H1 (cell line): Measurements from ENCODE around the gene TLE5. TPM values are rescaled to one million over a fixed set of nuclear protein-coding genes. Genes with fewer than 3 reads are reported as not detected.

Source experiments
- EGR1 ChIP-seq: IDR thresholded peaks from 2 replicates; pipeline ENCODE4 v1.6.1; 2011; ENCODE audit warnings: low read depth, low read length, borderline replicate concordance
- JUN ChIP-seq: IDR thresholded peaks from 2 replicates; pipeline ENCODE4 v1.6.1; 2011; ENCODE audit warnings: low read depth, mild to moderate bottlenecking, improper control_type of control experiment, low read length
- JUND ChIP-seq: IDR thresholded peaks from 2 replicates; pipeline ENCODE4 v1.6.1; 2011; ENCODE audit warnings: mild to moderate bottlenecking, improper control_type of control experiment, low read length
- RBBP5 ChIP-seq: IDR thresholded peaks from 2 replicates; pipeline ENCODE4 v1.7.1; 2012; ENCODE audit warnings: low read depth, mild to moderate bottlenecking, inconsistent platforms, low read length, moderate library complexity, borderline replicate concordance
- RNF2 ChIP-seq: fragments of 200-900, 300-1000 bp; sonication (generic); IDR thresholded peaks from 2 replicates; pipeline ENCODE4 v1.7.1; 2016; ENCODE audit warnings: borderline replicate concordance, low read depth, mild to moderate bottlenecking, antibody characterized with exemption, low read length; ENCODE audit not compliant: poor library complexity, severe bottlenecking; ENCODE audit errors: missing control alignments
- SAP30 ChIP-seq: fragments of 300-600 bp; sonication (generic); IDR thresholded peaks from 2 replicates; pipeline ENCODE4 v1.7.1; 2012; ENCODE audit warnings: low read length, moderate library complexity, mild to moderate bottlenecking, inconsistent platforms; ENCODE audit not compliant: insufficient read depth, insufficient replicate concordance
- SIRT6 ChIP-seq: IDR thresholded peaks from one replicate; pipeline ENCODE4 v1.7.1; 2012; ENCODE audit warnings: low read length, inconsistent platforms
- SP1 ChIP-seq: IDR thresholded peaks from 2 replicates; pipeline ENCODE4 v1.6.1; 2011; ENCODE audit warnings: low read depth, low read length
- TEAD4 ChIP-seq: IDR thresholded peaks from 2 replicates; pipeline ENCODE4 v1.6.1; 2012; ENCODE audit warnings: low read depth, low read length, inconsistent platforms, mixed read lengths
- ZNF274 ChIP-seq: IDR thresholded peaks from 2 replicates; pipeline ENCODE4 v1.7.0; 2012; ENCODE audit warnings: low read length, borderline replicate concordance; ENCODE audit errors: extremely low read depth
- polyA plus RNA-seq, 7 experiments: library from polyadenylated mRNA; depleted of rRNA in 3 of 7; stranded (reverse) in 5 of 7; unstranded in 2 of 7; fragments of >200 nt in 5 of 7; fragments of 200-250 nt in 2 of 7; gene quantifications; 1 replicate in 5 of 7; 2 replicates in 1 of 7; 4 replicates in 1 of 7; pipeline versions ENCODE4 v1.2.1 to v1.2.3, GENCODE V29; 2011 to 2013; ENCODE audit warnings: missing spikeins in 2 of 7, mixed read lengths in 2 of 7
- total RNA-seq: library from RNA; stranded (reverse); fragmentation: NEBNext Ultra II Directional; extraction: Animal tissue kit (Norgen Biotek cat#: 25700); gene quantifications from 2 replicates; pipeline ENCODE4 v1.2.1, GENCODE V29; 2021
- TF ChIP-seq, protein P1 (sequence below): fragments of 300-600 bp; sonication (generic); IDR thresholded peaks from 2 replicates; pipeline ENCODE4 v1.7.1; 2012; ENCODE audit warnings: low read length, moderate library complexity, mild to moderate bottlenecking, inconsistent platforms; ENCODE audit not compliant: insufficient replicate concordance
- TF ChIP-seq, protein P2 (sequence below): IDR thresholded peaks from 2 replicates; pipeline ENCODE4 v1.6.1; 2012; ENCODE audit warnings: inconsistent platforms

TLE5 gene
- total and polyA plus RNA-seq, 2 of the 8 experiments (the other 6 are each of a cell fraction or from before 2014, with no cell fraction given): 187 to 285 TPM

DNA sequence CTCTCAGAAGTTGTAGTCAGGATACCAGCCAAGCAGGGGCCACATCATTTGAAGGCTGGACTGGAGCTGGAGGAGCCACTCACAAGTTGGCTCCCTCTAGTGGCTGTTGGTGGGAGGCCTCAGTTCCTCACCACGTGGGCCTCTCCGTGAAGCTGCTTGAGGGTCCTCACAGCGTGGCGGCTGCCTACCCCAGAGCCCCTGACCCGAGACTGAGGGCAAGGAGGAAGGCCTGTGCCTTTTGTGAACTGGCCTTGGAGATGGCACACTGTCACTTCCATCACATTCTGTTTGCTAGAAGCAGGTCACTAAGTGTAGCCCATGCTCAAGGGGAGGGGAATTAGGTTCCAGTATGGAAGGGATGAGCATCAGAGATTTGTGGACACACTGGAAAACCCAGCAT is 46.5 kb upstream of the TLE5 start (continued):
- TF ChIP-seq EGR1 (no peak), JUN (no peak), SIRT6 (no peak), TEAD4 (no peak), RNF2 (no peak), JUND (no peak), RBBP5 (no peak), SAP30 (no peak), SP1 (no peak), ZNF274 (no peak)
- TF ChIP-seq, protein P1, sequence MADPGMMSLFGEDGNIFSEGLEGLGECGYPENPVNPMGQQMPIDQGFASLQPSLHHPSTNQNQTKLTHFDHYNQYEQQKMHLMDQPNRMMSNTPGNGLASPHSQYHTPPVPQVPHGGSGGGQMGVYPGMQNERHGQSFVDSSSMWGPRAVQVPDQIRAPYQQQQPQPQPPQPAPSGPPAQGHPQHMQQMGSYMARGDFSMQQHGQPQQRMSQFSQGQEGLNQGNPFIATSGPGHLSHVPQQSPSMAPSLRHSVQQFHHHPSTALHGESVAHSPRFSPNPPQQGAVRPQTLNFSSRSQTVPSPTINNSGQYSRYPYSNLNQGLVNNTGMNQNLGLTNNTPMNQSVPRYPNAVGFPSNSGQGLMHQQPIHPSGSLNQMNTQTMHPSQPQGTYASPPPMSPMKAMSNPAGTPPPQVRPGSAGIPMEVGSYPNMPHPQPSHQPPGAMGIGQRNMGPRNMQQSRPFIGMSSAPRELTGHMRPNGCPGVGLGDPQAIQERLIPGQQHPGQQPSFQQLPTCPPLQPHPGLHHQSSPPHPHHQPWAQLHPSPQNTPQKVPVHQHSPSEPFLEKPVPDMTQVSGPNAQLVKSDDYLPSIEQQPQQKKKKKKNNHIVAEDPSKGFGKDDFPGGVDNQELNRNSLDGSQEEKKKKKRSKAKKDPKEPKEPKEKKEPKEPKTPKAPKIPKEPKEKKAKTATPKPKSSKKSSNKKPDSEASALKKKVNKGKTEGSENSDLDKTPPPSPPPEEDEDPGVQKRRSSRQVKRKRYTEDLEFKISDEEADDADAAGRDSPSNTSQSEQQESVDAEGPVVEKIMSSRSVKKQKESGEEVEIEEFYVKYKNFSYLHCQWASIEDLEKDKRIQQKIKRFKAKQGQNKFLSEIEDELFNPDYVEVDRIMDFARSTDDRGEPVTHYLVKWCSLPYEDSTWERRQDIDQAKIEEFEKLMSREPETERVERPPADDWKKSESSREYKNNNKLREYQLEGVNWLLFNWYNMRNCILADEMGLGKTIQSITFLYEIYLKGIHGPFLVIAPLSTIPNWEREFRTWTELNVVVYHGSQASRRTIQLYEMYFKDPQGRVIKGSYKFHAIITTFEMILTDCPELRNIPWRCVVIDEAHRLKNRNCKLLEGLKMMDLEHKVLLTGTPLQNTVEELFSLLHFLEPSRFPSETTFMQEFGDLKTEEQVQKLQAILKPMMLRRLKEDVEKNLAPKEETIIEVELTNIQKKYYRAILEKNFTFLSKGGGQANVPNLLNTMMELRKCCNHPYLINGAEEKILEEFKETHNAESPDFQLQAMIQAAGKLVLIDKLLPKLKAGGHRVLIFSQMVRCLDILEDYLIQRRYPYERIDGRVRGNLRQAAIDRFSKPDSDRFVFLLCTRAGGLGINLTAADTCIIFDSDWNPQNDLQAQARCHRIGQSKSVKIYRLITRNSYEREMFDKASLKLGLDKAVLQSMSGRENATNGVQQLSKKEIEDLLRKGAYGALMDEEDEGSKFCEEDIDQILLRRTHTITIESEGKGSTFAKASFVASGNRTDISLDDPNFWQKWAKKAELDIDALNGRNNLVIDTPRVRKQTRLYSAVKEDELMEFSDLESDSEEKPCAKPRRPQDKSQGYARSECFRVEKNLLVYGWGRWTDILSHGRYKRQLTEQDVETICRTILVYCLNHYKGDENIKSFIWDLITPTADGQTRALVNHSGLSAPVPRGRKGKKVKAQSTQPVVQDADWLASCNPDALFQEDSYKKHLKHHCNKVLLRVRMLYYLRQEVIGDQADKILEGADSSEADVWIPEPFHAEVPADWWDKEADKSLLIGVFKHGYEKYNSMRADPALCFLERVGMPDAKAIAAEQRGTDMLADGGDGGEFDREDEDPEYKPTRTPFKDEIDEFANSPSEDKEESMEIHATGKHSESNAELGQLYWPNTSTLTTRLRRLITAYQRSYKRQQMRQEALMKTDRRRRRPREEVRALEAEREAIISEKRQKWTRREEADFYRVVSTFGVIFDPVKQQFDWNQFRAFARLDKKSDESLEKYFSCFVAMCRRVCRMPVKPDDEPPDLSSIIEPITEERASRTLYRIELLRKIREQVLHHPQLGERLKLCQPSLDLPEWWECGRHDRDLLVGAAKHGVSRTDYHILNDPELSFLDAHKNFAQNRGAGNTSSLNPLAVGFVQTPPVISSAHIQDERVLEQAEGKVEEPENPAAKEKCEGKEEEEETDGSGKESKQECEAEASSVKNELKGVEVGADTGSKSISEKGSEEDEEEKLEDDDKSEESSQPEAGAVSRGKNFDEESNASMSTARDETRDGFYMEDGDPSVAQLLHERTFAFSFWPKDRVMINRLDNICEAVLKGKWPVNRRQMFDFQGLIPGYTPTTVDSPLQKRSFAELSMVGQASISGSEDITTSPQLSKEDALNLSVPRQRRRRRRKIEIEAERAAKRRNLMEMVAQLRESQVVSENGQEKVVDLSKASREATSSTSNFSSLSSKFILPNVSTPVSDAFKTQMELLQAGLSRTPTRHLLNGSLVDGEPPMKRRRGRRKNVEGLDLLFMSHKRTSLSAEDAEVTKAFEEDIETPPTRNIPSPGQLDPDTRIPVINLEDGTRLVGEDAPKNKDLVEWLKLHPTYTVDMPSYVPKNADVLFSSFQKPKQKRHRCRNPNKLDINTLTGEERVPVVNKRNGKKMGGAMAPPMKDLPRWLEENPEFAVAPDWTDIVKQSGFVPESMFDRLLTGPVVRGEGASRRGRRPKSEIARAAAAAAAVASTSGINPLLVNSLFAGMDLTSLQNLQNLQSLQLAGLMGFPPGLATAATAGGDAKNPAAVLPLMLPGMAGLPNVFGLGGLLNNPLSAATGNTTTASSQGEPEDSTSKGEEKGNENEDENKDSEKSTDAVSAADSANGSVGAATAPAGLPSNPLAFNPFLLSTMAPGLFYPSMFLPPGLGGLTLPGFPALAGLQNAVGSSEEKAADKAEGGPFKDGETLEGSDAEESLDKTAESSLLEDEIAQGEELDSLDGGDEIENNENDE: no peak
- TF ChIP-seq, protein P2, sequence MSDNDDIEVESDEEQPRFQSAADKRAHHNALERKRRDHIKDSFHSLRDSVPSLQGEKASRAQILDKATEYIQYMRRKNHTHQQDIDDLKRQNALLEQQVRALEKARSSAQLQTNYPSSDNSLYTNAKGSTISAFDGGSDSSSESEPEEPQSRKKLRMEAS: peak; percentile 96
